GM18520 (cell line): ENCODE data around the gene CSTA.

Experiments
- ATAC-seq: cut with Tn5 transposase; IDR thresholded peaks from one replicate; pipeline ENCODE4 v1.9.1; 2021; ENCODE audit not compliant: unreplicated experiment

CSTA gene

DNA sequence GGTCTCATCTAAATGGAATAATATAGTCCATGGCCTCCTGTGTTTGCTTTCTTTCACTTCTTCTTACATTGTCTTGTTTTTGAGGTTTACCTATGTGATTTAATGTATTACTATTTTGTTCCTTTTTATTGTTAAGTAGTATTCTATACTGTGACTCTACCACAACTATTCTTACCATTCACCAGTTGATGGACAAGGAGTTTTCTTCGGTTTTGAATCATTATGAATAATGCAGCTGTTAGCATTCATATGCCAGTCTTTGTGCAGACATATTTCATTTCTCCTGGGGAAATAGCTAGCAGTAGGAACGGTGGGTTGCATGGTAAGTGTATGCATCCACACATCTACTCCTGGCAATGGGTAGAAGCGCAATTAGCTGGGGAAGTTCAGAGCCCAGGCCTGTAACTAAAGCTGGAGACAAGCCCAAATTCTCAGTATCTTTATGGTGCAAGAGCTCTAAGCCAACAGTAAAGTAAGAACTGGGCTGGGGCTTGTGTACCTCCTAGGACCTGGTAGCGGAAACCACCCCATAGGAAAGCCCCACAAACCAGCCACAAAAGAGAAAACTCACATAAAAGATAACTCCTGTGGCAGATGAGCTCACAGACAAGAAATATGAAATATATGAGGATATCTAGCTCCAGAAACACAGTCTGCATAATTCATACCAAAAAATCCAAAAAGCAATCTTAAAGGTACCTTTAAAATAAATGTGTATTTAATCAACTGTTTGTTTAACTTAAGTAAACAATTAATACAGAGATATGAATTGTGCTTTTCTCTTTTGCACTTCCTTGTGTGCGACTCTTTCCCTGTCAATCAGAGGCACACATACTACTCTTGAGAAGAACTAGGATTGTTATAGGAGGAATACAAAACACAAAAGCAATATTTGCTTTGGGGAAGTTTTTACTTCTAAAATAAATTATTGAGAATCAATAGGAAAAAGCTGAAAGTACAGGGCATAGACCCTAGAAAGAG, 2.7 kb upstream of the CSTA start:
- ATAC-seq = no peak

- no peak for ATAC-seq
Measured at GRCh38 chr3:122325769-122326168, 721 bp downstream of the CSTA start.

DNA sequence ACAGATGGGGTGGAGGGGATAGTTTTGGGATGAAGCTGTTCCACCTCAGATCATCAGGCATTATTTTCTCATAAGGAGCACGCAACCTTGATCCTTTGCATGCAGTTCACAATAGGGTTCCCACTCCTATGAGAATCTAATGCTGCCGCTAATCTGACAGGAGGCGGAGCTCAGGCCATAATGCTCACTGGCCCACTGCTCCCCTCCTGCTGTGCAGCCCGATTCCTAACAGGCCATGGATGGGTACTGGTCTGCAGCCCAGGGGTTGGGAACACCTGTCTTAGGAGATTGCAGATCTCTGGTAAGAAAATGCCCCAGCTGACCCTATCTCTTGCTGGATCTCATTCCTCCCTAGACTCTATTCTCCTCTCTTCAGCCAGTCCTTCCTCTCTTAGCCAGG, 6.8 kb downstream of the CSTA start:
- no peak for ATAC-seq

DNA sequence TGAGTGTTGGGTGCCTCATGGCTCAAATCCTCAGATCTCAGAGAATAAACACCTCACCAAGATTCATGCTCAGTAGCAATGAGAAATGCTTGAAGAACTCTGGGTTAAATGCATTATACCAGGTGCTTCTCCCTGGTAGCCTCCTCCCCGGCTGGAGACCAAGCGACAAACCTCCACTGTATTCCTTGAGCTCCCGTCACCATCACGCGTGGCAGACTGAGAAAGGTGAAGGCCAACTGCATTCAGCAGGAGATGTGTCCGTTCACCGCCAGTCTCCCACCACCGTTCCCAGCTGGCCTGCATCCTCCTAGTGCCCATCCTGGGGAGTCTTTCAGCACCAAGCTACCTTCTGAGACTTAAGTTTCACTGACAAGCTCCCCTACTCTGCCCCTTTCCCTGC, 7.5 kb downstream of the CSTA start:
- ATAC-seq = no peak

DNA sequence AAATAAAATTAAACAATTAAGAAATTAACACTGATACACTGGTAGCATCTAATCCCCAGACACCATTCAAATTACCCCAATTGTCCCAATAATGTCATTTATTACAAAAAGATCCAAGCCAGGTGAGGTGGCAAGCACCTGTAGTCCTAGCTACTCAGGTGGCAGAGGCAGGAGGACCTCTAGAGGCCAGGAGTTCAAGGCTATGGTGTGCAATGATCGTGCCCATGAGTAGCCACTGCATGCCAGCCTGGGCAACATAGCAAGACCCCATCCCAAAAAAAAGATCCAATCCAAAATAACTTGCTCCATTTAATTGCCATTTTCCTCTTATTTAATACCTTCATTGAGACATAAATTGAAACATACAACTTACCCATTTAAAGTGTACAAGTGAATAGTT, 17.8 kb downstream of the CSTA start:
- ATAC-seq = no peak

GRCh38 chr3:122343654-122344053, 18.6 kb downstream of the CSTA start:
- no peak for ATAC-seq

- ATAC-seq = no peak
Measured at GRCh38 chr3:122349171-122349570, 24.1 kb downstream of the CSTA start.

- no peak for ATAC-seq
Measured at GRCh38 chr3:122350814-122351418, 25.9 kb downstream of the CSTA start.

- no peak for ATAC-seq
Measured at GRCh38 chr3:122351612-122352011, 26.6 kb downstream of the CSTA start.

GRCh38 chr3:122353215-122353614, 28.2 kb downstream of the CSTA start:
- ATAC-seq = no peak

GRCh38 chr3:122353893-122354401, 28.9 kb downstream of the CSTA start:
- no peak for ATAC-seq

- ATAC-seq = no peak
Measured at GRCh38 chr3:122355612-122356011, 30.6 kb downstream of the CSTA start.

GRCh38 chr3:122356402-122356801, 31.4 kb downstream of the CSTA start:
- no peak for ATAC-seq

- no peak for ATAC-seq
Measured at GRCh38 chr3:122357828-122358702, 33.0 kb downstream of the CSTA start.

GRCh38 chr3:122358703-122359032, 33.6 kb downstream of the CSTA start:
- no peak for ATAC-seq

GRCh38 chr3:122362026-122362425, 37.0 kb downstream of the CSTA start:
- ATAC-seq = no peak

DNA sequence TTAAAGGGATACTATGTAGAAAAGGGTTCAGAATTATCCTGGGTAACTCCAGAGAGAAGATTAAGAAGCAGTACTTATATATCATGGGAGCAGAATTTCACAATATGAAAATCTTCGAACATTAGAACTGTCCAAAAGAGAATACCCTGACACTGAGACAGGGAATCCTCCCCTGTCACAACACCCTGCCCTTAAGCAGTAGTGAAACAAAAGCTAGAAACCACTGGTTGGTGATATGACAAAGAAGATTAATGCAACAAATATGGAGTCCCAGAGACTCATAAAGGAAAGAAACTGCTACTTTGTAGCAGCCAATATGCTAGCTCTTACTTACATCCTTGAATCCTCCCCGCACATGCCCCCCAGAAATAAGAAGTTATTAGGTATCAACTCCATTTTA, 39.4 kb downstream of the CSTA start:
- ATAC-seq = no peak

DNA sequence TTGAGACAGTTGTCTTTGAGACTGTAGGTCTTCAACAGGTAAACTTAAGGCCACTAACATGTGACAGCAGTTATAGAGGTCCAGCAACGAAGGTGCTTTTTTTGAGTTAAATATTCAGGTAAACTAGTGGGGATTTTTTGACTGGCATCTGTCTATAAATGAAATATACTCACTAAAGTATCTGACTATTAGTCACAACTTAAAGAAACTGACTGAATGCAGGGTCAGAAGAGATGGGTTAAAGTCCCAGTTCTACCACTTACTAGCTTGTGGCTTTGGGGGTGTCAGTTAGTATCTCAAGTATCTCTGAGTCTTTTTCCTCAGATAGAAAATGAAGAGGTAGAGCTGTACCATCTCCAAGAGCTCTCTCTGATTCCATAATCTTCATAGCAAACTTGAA, 40.0 kb downstream of the CSTA start:
- peak; percentile 52 for ATAC-seq

- peak; percentile 64 for ATAC-seq
Measured at GRCh38 chr3:122365582-122366378, 40.7 kb downstream of the CSTA start.

DNA sequence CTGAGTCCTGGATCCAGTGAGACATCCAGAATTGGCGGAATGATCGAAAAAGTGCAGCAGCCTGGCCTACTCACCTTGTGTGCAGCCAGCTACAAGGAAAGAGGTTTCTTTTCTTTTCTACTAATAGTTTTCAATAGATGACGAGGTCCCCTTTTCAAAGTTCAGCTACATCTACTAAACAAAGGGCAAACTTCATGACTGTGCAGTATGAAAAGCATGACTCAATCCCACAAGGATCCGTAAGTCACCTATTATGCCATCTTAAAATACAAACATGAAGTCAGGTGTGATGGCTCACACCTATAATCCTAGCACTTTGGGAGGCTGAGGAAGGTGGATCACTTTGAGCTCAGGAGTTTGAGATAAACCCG, 41.3 kb downstream of the CSTA start:
- no peak for ATAC-seq

DNA sequence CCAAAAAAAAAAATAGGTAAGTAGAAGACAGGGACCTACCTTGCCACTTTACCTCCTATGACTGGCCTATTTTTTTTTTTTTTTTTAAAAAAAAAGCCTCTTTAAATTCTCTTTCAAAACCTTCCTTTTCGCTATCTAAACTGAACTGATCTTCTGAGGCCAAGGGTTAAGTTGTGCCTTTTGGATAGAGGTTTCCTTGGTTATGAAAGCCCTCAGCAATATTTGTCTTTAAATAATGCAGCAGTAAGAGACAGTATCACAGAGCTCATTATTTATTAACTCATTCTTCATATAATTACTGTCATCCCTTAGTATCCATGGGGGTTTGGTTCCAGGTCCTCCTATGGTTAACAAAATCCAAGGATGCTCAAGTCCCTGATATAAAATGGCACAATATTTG, 49.0 kb downstream of the CSTA start:
- ATAC-seq = no peak
